SK-N-MC (cell line): ENCODE results near the gene RAB7B.

ENCODE experiments used
- DNase-seq: peaks from one replicate; pipeline ENCODE4 v3.0.0-alpha.2; 2011; ENCODE audit warnings: low read depth, low spot score
- H3K27ac ChIP-seq: fragments of 200-600 bp; sonication (generic); 2 replicates; pipeline ENCODE4 v1.5.1; 2016; ENCODE audit warnings: mixed run types
- H3K36me3 ChIP-seq: fragments of 200-600 bp; sonication (generic); 2 replicates; pipeline ENCODE4 v1.6.1; 2017; ENCODE audit warnings: antibody characterized with exemption, low read length, mixed read lengths; ENCODE audit not compliant: insufficient read depth
- H3K4me3 ChIP-seq: fragments of 200-600 bp; sonication (generic); 2 replicates; pipeline ENCODE4 v1.5.1; 2016
- H3K9ac ChIP-seq: fragments of 200-600 bp; sonication (generic); 2 replicates; pipeline ENCODE4 v1.8.0; 2017; ENCODE audit warnings: mixed run types, mixed read lengths; ENCODE audit not compliant: insufficient read length
- H3K9me3 ChIP-seq: fragments of 200-600 bp; sonication (generic); 2 replicates; pipeline ENCODE4 v1.6.1; 2017; ENCODE audit warnings: low read depth, mild to moderate bottlenecking, antibody characterized with exemption, low read length, moderate library complexity, mixed read lengths
- EZH2 ChIP-seq: fragments of 200-600 bp; sonication (generic); IDR thresholded peaks from one replicate; pipeline ENCODE4 v1.6.1; 2017; ENCODE audit warnings: antibody characterized with exemption
- FOXP2 ChIP-seq: optimal IDR thresholded peaks from 2 replicates; pipeline ENCODE3; 2011; ENCODE audit warnings: mild to moderate bottlenecking, moderate library complexity; ENCODE audit not compliant: insufficient read depth; ENCODE audit errors: extremely low read length, control extremely low read depth
- POLR2AphosphoS5 ChIP-seq: IDR thresholded peaks from 2 replicates; pipeline ENCODE4 v1.6.1; 2012; ENCODE audit warnings: mild to moderate bottlenecking, low read depth, low read length, borderline replicate concordance

Gene RAB7B

DNA sequence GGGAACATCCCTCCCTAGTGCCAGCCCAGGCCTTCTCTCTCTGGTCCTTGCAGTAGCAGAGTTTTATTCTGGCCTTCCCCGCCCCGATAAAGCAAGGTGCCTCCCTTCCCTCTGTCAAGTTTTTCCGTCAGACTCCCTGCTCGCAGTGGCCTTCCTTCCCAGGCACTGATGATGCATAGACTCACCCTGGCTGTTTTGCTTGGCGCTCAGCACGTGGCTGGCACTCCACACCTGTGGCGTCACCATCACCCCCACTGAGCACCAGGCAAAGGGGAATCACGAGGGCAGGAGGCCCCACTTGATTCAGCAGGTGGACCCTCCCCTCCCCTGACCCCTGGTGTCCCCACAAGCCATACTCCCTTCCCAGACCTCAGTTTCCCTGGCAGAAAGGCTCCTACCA is 67.3 kb downstream of the RAB7B start:
- DNase-seq, result no peak
- Histone ChIP-seq H3K36me3 (no peaks in the 10 kb centered on the region), H3K4me3 (no peak overlapping the region), H3K27ac (no peak overlapping the region), H3K9ac (no peak overlapping the region), H3K9me3 (no peaks in the 10 kb centered on the region)
- TF ChIP-seq POLR2AphosphoS5, result no peak
- TF ChIP-seq FOXP2, result no peak
- no peak for TF ChIP-seq EZH2

DNA sequence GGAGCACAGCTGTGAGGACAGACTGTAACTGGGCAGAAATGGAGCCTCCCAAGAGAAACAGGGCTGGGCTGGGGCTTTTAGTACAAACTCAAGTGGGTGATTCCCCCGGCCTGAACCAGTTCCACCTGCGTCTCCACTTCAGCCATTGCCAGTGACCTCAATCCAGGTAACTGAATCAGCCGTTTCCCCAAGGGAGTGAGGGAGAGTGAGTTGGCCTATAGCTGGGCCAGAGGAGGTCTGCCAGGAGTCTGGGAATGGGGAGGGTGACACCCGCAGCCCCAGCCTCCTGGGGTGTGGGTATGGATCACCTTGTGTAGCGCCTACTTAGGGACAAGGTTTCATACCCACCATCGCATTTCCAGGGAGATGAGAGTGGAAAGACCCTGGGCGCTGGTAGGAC is 68.4 kb downstream of the RAB7B start:
- no peak overlapping the region for H3K27ac ChIP-seq
- H3K36me3 ChIP-seq, result no peaks in the 10 kb centered on the region
- no peak overlapping the region for H3K4me3 ChIP-seq
- TF ChIP-seq EZH2, result no peak
- TF ChIP-seq FOXP2, result no peak
- no peak for TF ChIP-seq POLR2AphosphoS5
- DNase-seq, result no peak
- no peaks in the 10 kb centered on the region for H3K9me3 ChIP-seq
- no peak overlapping the region for H3K9ac ChIP-seq

DNA sequence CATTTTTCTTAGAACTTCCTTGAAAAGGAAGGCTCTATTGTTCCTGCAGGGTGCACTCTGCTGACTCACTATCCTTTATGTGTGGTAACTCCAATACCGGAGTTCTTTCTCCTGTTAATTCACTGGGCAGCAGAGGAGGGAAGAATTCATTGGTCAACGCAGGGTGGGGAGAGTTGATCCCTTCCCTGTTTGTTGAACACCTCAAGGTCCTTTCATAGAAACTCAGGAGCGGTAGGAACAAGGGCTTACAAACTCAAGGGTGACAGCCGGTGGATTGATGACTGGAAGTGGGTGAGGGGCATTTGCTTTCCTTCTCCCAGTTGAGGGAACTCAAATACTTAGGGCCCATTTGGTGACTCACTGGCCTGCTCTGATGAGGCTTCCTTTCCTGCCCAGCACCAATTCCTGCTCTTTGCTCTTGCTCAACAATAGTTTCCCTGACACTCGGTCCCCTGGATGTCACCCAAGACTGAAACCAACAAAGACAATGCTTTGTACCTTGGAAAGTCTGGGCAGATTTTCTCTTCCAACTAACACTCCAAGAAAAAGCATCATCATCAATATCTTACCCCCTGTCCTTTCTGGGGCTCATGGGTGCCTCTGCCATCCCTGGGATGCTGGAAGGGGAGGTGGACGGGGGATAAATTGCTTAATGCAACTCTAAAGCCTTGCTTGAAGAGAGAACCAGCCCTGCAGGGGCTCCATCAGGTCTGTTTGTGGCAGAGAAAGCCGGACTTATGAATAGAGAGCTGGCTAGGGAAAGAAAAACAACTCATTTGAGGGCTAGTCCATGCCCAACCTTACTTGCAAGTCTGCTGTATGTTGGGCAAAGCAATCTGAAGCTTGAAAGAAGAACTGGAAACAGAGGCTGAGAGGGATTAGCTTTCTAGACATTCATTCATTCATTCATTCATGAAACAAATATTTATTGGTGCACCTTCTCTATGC is 69.2 kb downstream of the RAB7B start:
- H3K9ac ChIP-seq, result no peak overlapping the region
- H3K27ac ChIP-seq, result no peak overlapping the region
- no peak overlapping the region for H3K4me3 ChIP-seq
- no peaks in the 10 kb centered on the region for H3K9me3 ChIP-seq
- no peak for DNase-seq
- no peaks in the 10 kb centered on the region for H3K36me3 ChIP-seq
- TF ChIP-seq EZH2 (no peak), POLR2AphosphoS5 (no peak), FOXP2 (no peak)

DNA sequence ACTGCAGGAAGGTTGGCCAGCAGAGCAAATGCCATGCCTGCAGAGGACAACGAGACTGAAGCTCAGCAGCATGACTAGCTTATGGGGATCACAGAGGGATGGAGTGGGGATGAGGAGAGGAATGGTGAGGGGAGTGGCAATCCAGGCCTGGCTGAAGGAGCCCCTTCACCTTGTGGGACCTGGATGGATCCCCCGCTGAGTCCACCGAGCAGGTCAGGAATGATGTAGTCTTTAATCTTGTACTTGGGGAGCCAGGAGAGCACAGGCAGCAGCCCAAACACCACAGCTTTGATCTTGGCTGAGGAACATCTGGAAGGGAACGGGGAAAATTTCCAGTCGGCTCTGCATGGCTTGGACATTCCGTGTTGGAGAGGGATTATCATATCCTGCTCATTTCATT is 70.4 kb downstream of the RAB7B start:
- no peak overlapping the region for H3K27ac ChIP-seq
- TF ChIP-seq EZH2 (no peak), FOXP2 (no peak), POLR2AphosphoS5 (no peak)
- no peak overlapping the region for H3K4me3 ChIP-seq

DNA sequence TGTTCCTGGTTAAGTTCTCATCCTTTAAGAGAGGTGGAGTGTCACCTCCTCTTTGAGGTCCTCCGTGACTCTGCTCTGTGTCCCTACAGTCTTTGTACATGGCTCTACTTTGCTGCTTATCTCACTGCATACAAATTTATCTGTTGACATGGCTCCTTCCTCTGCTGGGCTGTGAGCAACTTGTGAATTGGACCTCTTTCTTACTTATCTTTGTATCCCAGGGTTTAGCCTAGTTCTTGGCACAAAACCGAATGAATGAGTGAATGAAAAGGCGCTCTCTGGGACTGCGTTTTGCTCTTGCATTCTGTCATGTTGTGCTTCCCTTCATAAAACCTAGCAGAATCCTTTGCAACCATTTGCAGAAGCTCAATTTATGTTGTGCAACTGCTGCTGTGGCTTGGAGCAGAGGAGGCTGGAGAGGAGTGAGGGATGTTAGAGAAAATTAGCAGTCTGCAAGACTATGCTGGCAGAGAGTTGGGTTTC is 72.4 kb downstream of the RAB7B start:
- no peak overlapping the region for H3K27ac ChIP-seq
- TF ChIP-seq POLR2AphosphoS5 (no peak), FOXP2 (no peak), EZH2 (no peak)
- no peak overlapping the region for H3K4me3 ChIP-seq
- no peak for DNase-seq
- no peak overlapping the region for H3K9ac ChIP-seq
- no peaks in the 10 kb centered on the region for H3K36me3 ChIP-seq
- no peaks in the 10 kb centered on the region for H3K9me3 ChIP-seq

More for the DNA sequence above, 70.4 kb downstream of the RAB7B start:
- no peak for DNase-seq
- Histone ChIP-seq H3K9me3 (no peaks in the 10 kb centered on the region), H3K9ac (no peak overlapping the region), H3K36me3 (no peaks in the 10 kb centered on the region)

DNA sequence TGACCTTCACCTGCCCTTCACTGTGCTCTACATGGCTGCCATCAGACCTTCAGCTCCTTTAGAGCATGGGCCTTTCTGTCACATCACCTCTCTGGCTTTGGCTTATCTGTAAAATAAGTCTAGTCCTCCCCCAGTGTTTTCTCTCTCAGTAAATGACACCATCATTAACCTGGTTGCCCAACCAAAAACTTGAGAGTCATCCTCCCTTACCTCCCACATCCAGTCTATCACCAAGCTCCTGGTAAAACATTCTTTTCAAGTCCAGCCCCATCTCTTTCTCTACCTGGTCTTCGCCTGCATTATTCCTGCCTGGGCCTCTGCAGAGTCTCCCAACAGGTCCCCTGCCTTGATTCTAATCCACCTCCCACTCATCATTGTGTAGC is 73.0 kb downstream of the RAB7B start:
- no peak overlapping the region for H3K27ac ChIP-seq
- TF ChIP-seq POLR2AphosphoS5, result no peak
- no peak for TF ChIP-seq EZH2
- TF ChIP-seq FOXP2, result no peak
- H3K9me3 ChIP-seq, result no peaks in the 10 kb centered on the region
- DNase-seq, result no peak
- H3K9ac ChIP-seq, result no peak overlapping the region
- no peaks in the 10 kb centered on the region for H3K36me3 ChIP-seq
- H3K4me3 ChIP-seq, result no peak overlapping the region

DNA sequence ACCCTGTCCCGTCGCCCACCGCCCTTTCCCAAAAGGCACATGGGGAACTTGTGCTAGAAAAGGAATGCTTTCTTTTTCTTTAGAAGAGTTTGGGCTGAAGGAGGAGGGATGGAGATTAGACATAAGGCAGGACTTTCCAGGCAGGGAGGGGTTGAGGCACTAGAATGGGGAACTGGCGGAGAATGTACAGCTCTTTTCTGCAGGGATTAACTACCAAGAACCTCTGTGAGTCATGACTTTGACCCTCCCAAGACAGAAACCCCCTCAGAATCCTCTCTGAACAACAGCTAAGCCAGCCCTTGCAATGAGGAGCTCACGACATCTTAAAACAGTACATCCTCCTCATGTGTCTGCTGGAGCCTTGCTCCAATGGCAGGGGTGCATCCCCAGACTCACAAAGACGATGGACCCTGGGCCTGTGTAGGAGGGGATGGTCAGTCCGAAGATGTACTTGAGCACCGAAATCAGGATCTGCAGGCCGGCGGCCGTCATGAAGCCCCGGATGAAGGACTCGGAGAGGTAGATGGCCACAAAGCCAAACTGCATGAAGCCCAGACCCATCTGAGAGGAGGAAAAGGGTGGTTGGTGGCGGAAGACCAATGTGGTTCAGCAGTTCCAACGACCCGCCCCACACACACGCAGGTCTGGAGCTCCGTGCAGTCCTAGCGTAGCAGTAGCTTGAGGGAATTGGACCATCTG is 73.5 kb downstream of the RAB7B start:
- no peak for TF ChIP-seq POLR2AphosphoS5
- no peak for TF ChIP-seq FOXP2
- TF ChIP-seq EZH2, result no peak

DNA sequence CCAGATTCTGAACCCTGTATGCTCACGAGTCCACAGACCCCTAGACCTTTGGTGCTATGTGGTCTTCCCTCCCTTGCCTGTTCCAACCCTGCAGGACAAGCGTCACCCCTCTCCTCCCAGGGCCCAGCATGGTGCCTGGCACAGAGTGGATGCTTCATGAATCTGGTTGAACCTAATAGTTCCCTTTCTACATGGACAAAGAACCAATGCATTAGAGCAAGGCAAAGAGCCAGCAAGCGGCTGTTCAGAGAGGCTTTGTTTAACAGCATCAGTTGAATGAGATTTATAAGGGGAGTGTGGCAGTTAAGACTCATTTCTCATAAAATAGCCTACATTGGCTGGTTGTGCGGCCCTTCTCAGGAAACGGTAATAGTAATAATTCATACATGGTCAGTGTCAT is 74.9 kb downstream of the RAB7B start:
- H3K27ac ChIP-seq, result no peak overlapping the region
- no peak overlapping the region for H3K4me3 ChIP-seq
- H3K9me3 ChIP-seq, result no peaks in the 10 kb centered on the region
- H3K9ac ChIP-seq, result no peak overlapping the region
- no peak for DNase-seq
- TF ChIP-seq EZH2, result no peak
- no peaks in the 10 kb centered on the region for H3K36me3 ChIP-seq

More for the DNA sequence above, 73.5 kb downstream of the RAB7B start:
- Histone ChIP-seq H3K27ac (no peak overlapping the region), H3K9me3 (no peaks in the 10 kb centered on the region), H3K4me3 (no peak overlapping the region), H3K9ac (no peak overlapping the region), H3K36me3 (no peaks in the 10 kb centered on the region)
- DNase-seq, result no peak
